H1 (cell line): Measurements from ENCODE around the gene LRRK1. TPM values are rescaled to one million over a fixed set of nuclear protein-coding genes. Genes with fewer than 3 reads are reported as not detected.

Source experiments
- CTCF ChIA-PET: fragments of 300-600 bp; sonication (Branson Sonifier 250); formaldehyde crosslinking; loops from one replicate; lab custom pipeline; 2021; ENCODE audit not compliant: partially characterized antibody; lab: Charles Lee
- POLR2A ChIA-PET: fragments of 300-600 bp; sonication (Branson Sonifier 250); formaldehyde crosslinking; loops from one replicate; lab custom pipeline; 2021; ENCODE audit warnings: inconsistent platforms; ENCODE audit not compliant: partially characterized antibody; lab: Charles Lee
- DNase-seq, 2 experiments: peaks; one replicate each; pipeline versions ENCODE4 v3.0.0 to v3.0.0-alpha.2; 2010 to 2022; ENCODE audit warnings: low spot score in 2 of 2, low read depth in 1 of 2, mixed read lengths in 1 of 2
- FAIRE-seq: peaks from 2 replicates; lab custom pipeline; 2011; peaks lifted over from hg19 to GRCh38; lab: Jason Lieb, UNC
- H2AFZ ChIP-seq: 2 replicates; pipeline ENCODE4 v1.8.1; 2012; ENCODE audit warnings: low read length, inconsistent platforms
- H2AK5ac ChIP-seq: 2 replicates; pipeline ENCODE4 v1.6.1; 2013; ENCODE audit warnings: low read depth, low read length
- H2BK120ac ChIP-seq: replicated peaks from 2 replicates; pipeline ENCODE3; 2013; ENCODE audit warnings: low read depth, low read length, inconsistent platforms
- H2BK12ac ChIP-seq: 2 replicates; pipeline ENCODE4 v1.6.1; 2013; ENCODE audit warnings: low read depth, low read length
- H2BK15ac ChIP-seq: 2 replicates; pipeline ENCODE4 v1.6.1; 2013; ENCODE audit warnings: low read length
- H2BK20ac ChIP-seq: 2 replicates; pipeline ENCODE4 v1.6.1; 2013; ENCODE audit warnings: low read length
- H2BK5ac ChIP-seq: 2 replicates; pipeline ENCODE4 v1.6.1; 2013; ENCODE audit warnings: low read depth, low read length
- H3K14ac ChIP-seq: 2 replicates; pipeline ENCODE4 v1.6.1; 2013; ENCODE audit warnings: inconsistent platforms; ENCODE audit not compliant: insufficient read length
- H3K18ac ChIP-seq: 2 replicates; pipeline ENCODE4 v1.6.1; 2013; ENCODE audit warnings: low read length; ENCODE audit errors: extremely low read depth
- H3K23ac ChIP-seq: 2 replicates; pipeline ENCODE4 v1.6.1; 2013; ENCODE audit warnings: inconsistent platforms; ENCODE audit not compliant: insufficient read length
- H3K23me2 ChIP-seq: 2 replicates; pipeline ENCODE4 v1.6.1; 2013; ENCODE audit warnings: low read depth, low read length
- H3K27ac ChIP-seq: 2 replicates; pipeline ENCODE4 v1.6.1; 2011; ENCODE audit warnings: low read depth, low read length, inconsistent platforms
- H3K27me3 ChIP-seq, 4 experiments: replicated peaks in 1 of 4; 1 replicate in 1 of 4; 2 replicates in 3 of 4; pipeline versions ENCODE4 v1.6.1 to v1.8.1; 2011 to 2013; ENCODE audit warnings: low read length in 3 of 4, mild to moderate bottlenecking in 3 of 4, inconsistent platforms in 2 of 4, mixed read lengths in 2 of 4, moderate library complexity in 1 of 4; ENCODE audit not compliant: control insufficient read depth in 3 of 4, insufficient read depth in 3 of 4; ENCODE audit errors: extremely low read depth in 1 of 4
- H3K36me3 ChIP-seq, 4 experiments: 2 replicates each; pipeline versions ENCODE4 v1.6.1 to v1.8.1; 2011 to 2013; ENCODE audit warnings: mild to moderate bottlenecking in 4 of 4, low read length in 3 of 4, moderate library complexity in 2 of 4, control low read depth in 1 of 4, inconsistent platforms in 1 of 4; ENCODE audit not compliant: insufficient read depth in 4 of 4, control insufficient read depth in 2 of 4
- H3K4ac ChIP-seq: replicated peaks from 2 replicates; pipeline ENCODE3; 2013; ENCODE audit warnings: low read length, low read depth, mixed read lengths, inconsistent platforms; ENCODE audit not compliant: insufficient read length
- H3K4me1 ChIP-seq, 4 experiments: replicated peaks in 1 of 4; 1 replicate in 1 of 4; 2 replicates in 3 of 4; pipeline versions ENCODE4 v1.6.1 to v1.8.1; 2011 to 2013; ENCODE audit warnings: low read length in 3 of 4, inconsistent platforms in 2 of 4, mixed read lengths in 1 of 4; ENCODE audit not compliant: insufficient read depth in 4 of 4, control insufficient read depth in 3 of 4
- H3K4me2 ChIP-seq, 2 experiments: 2 replicates each; pipeline versions ENCODE4 v1.6.1 to v1.8.1; 2011 to 2013; ENCODE audit warnings: low read depth in 2 of 2, low read length in 2 of 2, control low read depth in 1 of 2, inconsistent platforms in 1 of 2, mild to moderate bottlenecking in 1 of 2; ENCODE audit not compliant: insufficient read depth in 1 of 2
- H3K4me3 ChIP-seq, 4 experiments: fragments of 200-600, 300-600 bp in 1 of 4; sonication (generic), shearing (Covaris generic), sonication (Bioruptor Twin) in 1 of 4; 2 replicates each; pipeline versions ENCODE4 v1.5.1 to v1.8.1; 2011 to 2016; ENCODE audit warnings: low read length in 4 of 4, low read depth in 3 of 4, control low read depth in 2 of 4, inconsistent platforms in 2 of 4, mild to moderate bottlenecking in 2 of 4, mixed read lengths in 1 of 4, moderate library complexity in 1 of 4; ENCODE audit not compliant: insufficient read depth in 2 of 4; ENCODE audit errors: extremely low read depth in 1 of 4
- H3K56ac ChIP-seq: replicated peaks from 2 replicates; pipeline ENCODE3; 2013; ENCODE audit warnings: low read depth, mild to moderate bottlenecking, mixed read lengths, low read length, inconsistent platforms; ENCODE audit not compliant: insufficient read length
- H3K79me1 ChIP-seq: 2 replicates; pipeline ENCODE4 v1.6.1; 2013; ENCODE audit warnings: low read depth, low read length, control low read depth
- H3K79me2 ChIP-seq, 2 experiments: 2 replicates each; pipeline versions ENCODE4 v1.6.1 to v1.8.1; 2012 to 2013; ENCODE audit warnings: low read length in 2 of 2, mild to moderate bottlenecking in 2 of 2, inconsistent platforms in 1 of 2; ENCODE audit not compliant: insufficient read depth in 2 of 2, control insufficient read depth in 1 of 2
- H3K9ac ChIP-seq, 4 experiments: replicated peaks in 1 of 4; 1 replicate in 1 of 4; 2 replicates in 3 of 4; pipeline versions ENCODE4 v1.6.1 to v1.8.1; 2011 to 2013; ENCODE audit warnings: low read depth in 3 of 4, low read length in 3 of 4, control low read depth in 2 of 4, mild to moderate bottlenecking in 2 of 4, moderate library complexity in 2 of 4, inconsistent platforms in 1 of 4; ENCODE audit errors: extremely low read depth in 1 of 4
- H3K9me3 ChIP-seq, 2 experiments: 2 replicates each; pipeline versions ENCODE4 v1.6.1 to v1.8.1; 2012 to 2013; ENCODE audit warnings: mild to moderate bottlenecking in 2 of 2, moderate library complexity in 2 of 2, control low read depth in 1 of 2, inconsistent platforms in 1 of 2, low read depth in 1 of 2, low read length in 1 of 2, mixed read lengths in 1 of 2; ENCODE audit not compliant: insufficient read depth in 2 of 2
- H4K20me1 ChIP-seq, 2 experiments: replicated peaks in 1 of 2; 2 replicates each; pipeline versions ENCODE3 to v1.8.1; 2011 to 2013; ENCODE audit warnings: inconsistent platforms in 2 of 2, low read length in 2 of 2, mild to moderate bottlenecking in 1 of 2; ENCODE audit not compliant: insufficient read depth in 2 of 2, control insufficient read depth in 1 of 2
- H4K5ac ChIP-seq: 2 replicates; pipeline ENCODE4 v1.6.1; 2013; ENCODE audit warnings: low read length, low read depth, mixed read lengths, inconsistent platforms; ENCODE audit not compliant: insufficient read length
- H4K8ac ChIP-seq: 2 replicates; pipeline ENCODE4 v1.8.0; 2013; ENCODE audit warnings: mild to moderate bottlenecking, moderate library complexity, low read length, inconsistent platforms; ENCODE audit not compliant: insufficient read depth; ENCODE audit errors: extremely low read depth
- H4K91ac ChIP-seq: replicated peaks from 2 replicates; pipeline ENCODE3; 2013; ENCODE audit warnings: low read length, mixed read lengths, inconsistent platforms; ENCODE audit not compliant: insufficient read length
- BCL11A ChIP-seq, 2 experiments: IDR thresholded peaks; one replicate each; pipeline ENCODE4 v1.6.1; 2011; ENCODE audit warnings: low read depth in 2 of 2, low read length in 2 of 2, mild to moderate bottlenecking in 2 of 2
- CTBP2 ChIP-seq: IDR thresholded peaks from 2 replicates; pipeline ENCODE4 v1.7.0; 2011; ENCODE audit warnings: borderline replicate concordance, mild to moderate bottlenecking, moderate library complexity, mixed read lengths, low read length; ENCODE audit not compliant: insufficient read depth, insufficient read length
- JUND ChIP-seq: IDR thresholded peaks from 2 replicates; pipeline ENCODE4 v1.6.1; 2011; ENCODE audit warnings: mild to moderate bottlenecking, improper control_type of control experiment, low read length
- KDM4A ChIP-seq: IDR thresholded peaks from one replicate; pipeline ENCODE4 v1.7.1; 2012; ENCODE audit warnings: low read depth, mild to moderate bottlenecking, moderate library complexity, low read length, inconsistent platforms; ENCODE audit not compliant: severe bottlenecking
- POLR2AphosphoS5 ChIP-seq: IDR thresholded peaks from 2 replicates; pipeline ENCODE4 v1.6.1; 2011; ENCODE audit warnings: low read depth, low read length
- SP1 ChIP-seq: IDR thresholded peaks from 2 replicates; pipeline ENCODE4 v1.6.1; 2011; ENCODE audit warnings: low read depth, low read length
- SP4 ChIP-seq: IDR thresholded peaks from 2 replicates; pipeline ENCODE4 v1.6.1; 2012; ENCODE audit warnings: low read length, inconsistent platforms
- SUZ12 ChIP-seq: fragments of 200-600 bp; sonication (generic); IDR thresholded peaks from 2 replicates; pipeline ENCODE4 v1.6.1; 2012; ENCODE audit warnings: mild to moderate bottlenecking, inconsistent platforms, low read length, moderate library complexity, mixed read lengths
- TCF12 ChIP-seq: IDR thresholded peaks from 2 replicates; pipeline ENCODE4 v1.6.1; 2011; ENCODE audit warnings: low read depth, mild to moderate bottlenecking, low read length
- WGBS, 2 experiments: shearing (Covaris generic) in 1 of 2; methylation state at CpG; one replicate each; pipeline versions ENCODE4 v1.1.6 to v1.1.7; 2013 to 2015; ENCODE audit warnings: low lambda C conversion rate in 2 of 2, mixed read lengths in 2 of 2, inconsistent platforms in 1 of 2, low coverage in 1 of 2, missing lambda C conversion rate in 1 of 2; ENCODE audit not compliant: insufficient replicate concordance in 2 of 2, insufficient coverage in 1 of 2, insufficient read length in 1 of 2; ENCODE audit errors: extremely low coverage in 1 of 2, missing lambda C conversion rate in 1 of 2; 5-methylcytosine and 5-hydroxymethylcytosine counted together
- polyA plus RNA-seq, 7 experiments: library from polyadenylated mRNA; depleted of rRNA in 3 of 7; stranded (reverse) in 5 of 7; unstranded in 2 of 7; fragments of >200 nt in 5 of 7; fragments of 200-250 nt in 2 of 7; gene quantifications; 1 replicate in 5 of 7; 2 replicates in 1 of 7; 4 replicates in 1 of 7; pipeline versions ENCODE4 v1.2.1 to v1.2.3, GENCODE V29; 2011 to 2013; ENCODE audit warnings: missing spikeins in 2 of 7, mixed read lengths in 2 of 7
- total RNA-seq: library from RNA; stranded (reverse); fragmentation: NEBNext Ultra II Directional; extraction: Animal tissue kit (Norgen Biotek cat#: 25700); gene quantifications from 2 replicates; pipeline ENCODE4 v1.2.1, GENCODE V29; 2021

The LRRK1 gene
- total and polyA plus RNA-seq, 2 of the 8 experiments (the other 6 are each of a cell fraction or from before 2014, with no cell fraction given), result 1.2 to 3.6 TPM

DNA sequence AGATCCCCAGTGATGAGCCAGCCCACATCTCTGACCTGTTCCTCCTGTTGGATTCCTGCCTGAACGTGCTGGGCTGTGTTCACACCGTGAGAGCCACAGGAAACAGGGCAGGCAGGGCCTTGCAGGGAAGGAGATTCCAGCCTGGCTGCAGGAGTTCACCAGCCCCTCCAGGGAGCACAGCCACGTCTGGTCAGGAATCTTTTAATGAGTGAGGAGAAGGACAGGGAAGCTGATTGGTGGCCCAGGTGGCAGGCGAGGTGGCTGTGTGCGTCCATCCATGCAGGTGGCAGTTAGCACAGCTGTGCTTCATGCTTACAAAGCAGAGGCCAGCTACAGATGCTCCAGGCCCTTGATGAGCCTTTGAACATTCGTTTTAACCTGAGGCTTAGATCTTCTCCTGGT is 10.5 kb downstream of the LRRK1 start:
- Histone ChIP-seq H3K18ac (no peak overlapping the region), H3K4me2 (no peak overlapping the region), H3K9me3 (no peaks in the 10 kb centered on the region), H2BK15ac (no peak overlapping the region), H3K4me3 (no peak overlapping the region), H3K79me1 (no peaks in the 10 kb centered on the region), H2BK120ac (no peak overlapping the region), H4K5ac (no peak overlapping the region), H4K91ac (no peak overlapping the region), H2BK20ac (no peak overlapping the region), H3K27me3 (peaks cover 0 to 1% (median 0%) of the 10 kb centered on the region in 4 experiments; a peak in 1 of 7 replicates), H3K4me1 (peaks cover 0 to 12% (median 6%) of the 10 kb centered on the region in 4 experiments; a peak in 5 of 7 replicates), H2BK12ac (no peak overlapping the region), H3K23ac (no peak overlapping the region), H2AK5ac (no peak overlapping the region), H3K27ac (no peak overlapping the region), H3K56ac (no peak overlapping the region), H4K20me1 (no peaks in the 10 kb centered on the region), H3K14ac (no peak overlapping the region), H4K8ac (no peak overlapping the region), H3K23me2 (no peaks in the 10 kb centered on the region), H2AFZ (no peak overlapping the region), H3K79me2 (no peaks in the 10 kb centered on the region), H3K9ac (no peak overlapping the region), H3K4ac (no peak overlapping the region), H2BK5ac (no peak overlapping the region), H3K36me3 (no peaks in the 10 kb centered on the region)
- CTCF ChIA-PET, result interaction anchor here (0.6 to 6.0 kb wide), 8 partner anchors 12 to 591 kb away, joined by 3 to 81 read pairs (median 4); partner anchors contain the start of gene LRRK1
- WGBS, 2 experiments, result 63% methylated on average over 6 of the region's 6 CpGs; no CpG with 5 or more reads in 1 of the 2 experiments
- POLR2A ChIA-PET, result no interaction called here
- TF ChIP-seq POLR2AphosphoS5 (no peak), TCF12 (no peak), SUZ12 (no peak), SP1 (no peak), SP4 (no peak), KDM4A (no peak), BCL11A (IDR thresholded peaks at IDR 0.05; ENCODE audit: low read depth in 2 of 2, low read length in 2 of 2) (no peak), CTBP2 (no peak), JUND (no peak)
- FAIRE-seq (no peak), DNase-seq (no peak)
